B cell (primary cell): ENCODE measurements around the gene MCF2L. TPM values are rescaled to one million over a fixed set of nuclear protein-coding genes. Genes with fewer than 3 reads are reported as not detected.

ENCODE experiments used
- ATAC-seq: fragments of 200-7000 bp; cut with Tn5 transposase; one replicate; pipeline ENCODE4 v1.10.0; 2021; ENCODE audit warnings: low read depth, mild to moderate bottlenecking, moderate number of reproducible peaks, moderate library complexity
- CTCF ChIA-PET: fragments of 350-600 bp; sonication (Branson Sonifier 250); formaldehyde crosslinking; loops from one replicate; lab custom pipeline; 2021; ENCODE audit warnings: antibody characterized with exemption, inconsistent platforms; lab: Charles Lee
- POLR2A ChIA-PET: fragments of 350-600 bp; sonication (Branson Sonifier 250); formaldehyde crosslinking; loops from one replicate; lab custom pipeline; 2021; ENCODE audit warnings: antibody characterized with exemption; lab: Charles Lee
- DNase-seq: peaks from one replicate; pipeline ENCODE4 v3.0.0; 2013
- H2AFZ ChIP-seq: 2 replicates; pipeline ENCODE4 v1.6.1; 2012; ENCODE audit warnings: mild to moderate bottlenecking, low read depth, low read length; ENCODE audit not compliant: insufficient read depth, poor library complexity, severe bottlenecking
- H3K27ac ChIP-seq, 2 donors: 1 replicate in 1 of 2; 2 replicates in 1 of 2; pipeline ENCODE4 v1.5.1; 2012 to 2013; ENCODE audit warnings: low read length in 2 of 2, mild to moderate bottlenecking in 2 of 2, moderate library complexity in 1 of 2
- H3K27me3 ChIP-seq, 4 experiments: fragments of 200-600 bp in 1 of 4; sonication (generic) in 1 of 4; replicated peaks in 1 of 4; 1 replicate in 2 of 4; 2 replicates in 2 of 4; pipeline versions ENCODE4 v1.6.1 to v1.7.0; 2013 to 2016; ENCODE audit warnings: low read length in 3 of 4, mild to moderate bottlenecking in 2 of 4, mixed read lengths in 1 of 4, moderate library complexity in 1 of 4; ENCODE audit not compliant: insufficient read depth in 4 of 4, control insufficient read depth in 3 of 4; ENCODE audit errors: control extremely low read depth in 1 of 4
- H3K36me3 ChIP-seq, 2 experiments: replicated peaks in 1 of 2; 1 replicate in 1 of 2; 2 replicates in 1 of 2; pipeline versions ENCODE4 v1.6.1 to v1.7.1; 2013; ENCODE audit warnings: low read length in 1 of 2; ENCODE audit not compliant: insufficient read depth in 2 of 2, control insufficient read depth in 1 of 2; ENCODE audit errors: control extremely low read depth in 1 of 2, extremely low read depth in 1 of 2
- H3K4me1 ChIP-seq, 2 donors: fragments of 200-600 bp in 1 of 2; sonication (generic) in 1 of 2; 1 replicate in 1 of 2; 2 replicates in 1 of 2; pipeline versions ENCODE4 v1.5.1 to v1.6.1; 2013 to 2017; ENCODE audit warnings: low read length in 2 of 2; ENCODE audit not compliant: control insufficient read depth in 2 of 2, insufficient read depth in 2 of 2
- H3K4me2 ChIP-seq: replicated peaks from 2 replicates; pipeline ENCODE3; 2012; ENCODE audit warnings: mild to moderate bottlenecking, low read depth, low read length; ENCODE audit not compliant: poor library complexity, severe bottlenecking
- H3K4me3 ChIP-seq, 5 experiments: fragments of 200-600 bp in 1 of 5; sonication (generic) in 1 of 5; 1 replicate in 3 of 5; 2 replicates in 2 of 5; pipeline versions ENCODE4 v1.5.1 to v1.7.0; 2011 to 2016; ENCODE audit warnings: low read length in 4 of 5, mild to moderate bottlenecking in 4 of 5, low read depth in 2 of 5, control low read depth in 1 of 5, moderate library complexity in 1 of 5; ENCODE audit not compliant: insufficient read depth in 1 of 5; ENCODE audit errors: control extremely low read depth in 1 of 5, extremely low read depth in 1 of 5
- H3K79me2 ChIP-seq: fragments of 200-600 bp; sonication (generic); one replicate; pipeline ENCODE4 v1.6.0; 2016; ENCODE audit warnings: low read length; ENCODE audit not compliant: control insufficient read depth, insufficient read depth
- H3K9ac ChIP-seq: fragments of 200-600 bp; sonication (generic); 2 replicates; pipeline ENCODE4 v1.6.1; 2017; ENCODE audit warnings: mild to moderate bottlenecking, low read length, moderate library complexity
- H3K9me3 ChIP-seq, 3 donors: one replicate each; pipeline versions ENCODE4 v1.6.1 to v1.7.1; 2013; ENCODE audit warnings: low read length in 2 of 3; ENCODE audit not compliant: control insufficient read depth in 2 of 3, insufficient read depth in 1 of 3; ENCODE audit errors: control extremely low read depth in 1 of 3
- H4K20me1 ChIP-seq: 2 replicates; pipeline ENCODE4 v1.6.0; 2012; ENCODE audit warnings: mild to moderate bottlenecking, low read length; ENCODE audit not compliant: insufficient read depth, control insufficient read depth, poor library complexity, severe bottlenecking
- H3K27ac Mint-ChIP-seq: one replicate; pipeline ENCODE4 v1.8.0; 2021; ENCODE audit warnings: mixed read lengths
- H3K27me3 Mint-ChIP-seq: one replicate; pipeline ENCODE4 v1.8.0; 2021; ENCODE audit warnings: mixed read lengths
- H3K4me1 Mint-ChIP-seq: one replicate; pipeline ENCODE4 v1.8.0; 2021; ENCODE audit warnings: mixed read lengths
- H3K4me3 Mint-ChIP-seq: one replicate; pipeline ENCODE4 v1.8.0; 2021; ENCODE audit warnings: mixed read lengths
- H3K9me3 Mint-ChIP-seq: one replicate; pipeline ENCODE4 v1.8.0; 2022; ENCODE audit warnings: mixed read lengths; ENCODE audit not compliant: insufficient read depth
- EZH2 ChIP-seq: IDR thresholded peaks from 2 replicates; pipeline ENCODE4 v1.6.1; 2012; ENCODE audit warnings: borderline replicate concordance, low read depth, mild to moderate bottlenecking, moderate library complexity, low read length; ENCODE audit not compliant: insufficient read depth, poor library complexity, severe bottlenecking
- WGBS: methylation state at CpG from one replicate; pipeline ENCODE4 v1.1.5; 2013; ENCODE audit warnings: missing lambda C conversion rate; ENCODE audit not compliant: insufficient coverage; 5-methylcytosine and 5-hydroxymethylcytosine counted together
- intact Hi-C: fragments of 100-400 bp; cut with micrococcal nuclease; formaldehyde crosslinking; loops from one replicate; pipeline ENCODE4 v1.10.0; 2022
- polyA plus RNA-seq: library from polyadenylated mRNA; depleted of rRNA; stranded (reverse); fragments of >200 nt; gene quantifications from 2 replicates; pipeline ENCODE4 v1.2.3, GENCODE V29; 2012
- total RNA-seq, 2 donors: library from RNA; stranded (reverse); fragments of 120-200 nt in 1 of 2; gene quantifications; 1 replicate in 1 of 2; 2 replicates in 1 of 2; pipeline versions ENCODE4 v1.2.3 to v1.2.4, GENCODE V29; 2013 to 2022
- TF ChIP-seq, protein P1 (sequence below): fragments of 200-600 bp; IDR thresholded peaks from one replicate; pipeline ENCODE4 v1.8.0; 2022; ENCODE audit warnings: antibody characterized with exemption, mild to moderate bottlenecking

Gene MCF2L
- total and polyA plus RNA-seq, 2 donors (not counting 1 experiment from before 2014, with no cell fraction given) = 3.7 to 8.2 TPM

DNA sequence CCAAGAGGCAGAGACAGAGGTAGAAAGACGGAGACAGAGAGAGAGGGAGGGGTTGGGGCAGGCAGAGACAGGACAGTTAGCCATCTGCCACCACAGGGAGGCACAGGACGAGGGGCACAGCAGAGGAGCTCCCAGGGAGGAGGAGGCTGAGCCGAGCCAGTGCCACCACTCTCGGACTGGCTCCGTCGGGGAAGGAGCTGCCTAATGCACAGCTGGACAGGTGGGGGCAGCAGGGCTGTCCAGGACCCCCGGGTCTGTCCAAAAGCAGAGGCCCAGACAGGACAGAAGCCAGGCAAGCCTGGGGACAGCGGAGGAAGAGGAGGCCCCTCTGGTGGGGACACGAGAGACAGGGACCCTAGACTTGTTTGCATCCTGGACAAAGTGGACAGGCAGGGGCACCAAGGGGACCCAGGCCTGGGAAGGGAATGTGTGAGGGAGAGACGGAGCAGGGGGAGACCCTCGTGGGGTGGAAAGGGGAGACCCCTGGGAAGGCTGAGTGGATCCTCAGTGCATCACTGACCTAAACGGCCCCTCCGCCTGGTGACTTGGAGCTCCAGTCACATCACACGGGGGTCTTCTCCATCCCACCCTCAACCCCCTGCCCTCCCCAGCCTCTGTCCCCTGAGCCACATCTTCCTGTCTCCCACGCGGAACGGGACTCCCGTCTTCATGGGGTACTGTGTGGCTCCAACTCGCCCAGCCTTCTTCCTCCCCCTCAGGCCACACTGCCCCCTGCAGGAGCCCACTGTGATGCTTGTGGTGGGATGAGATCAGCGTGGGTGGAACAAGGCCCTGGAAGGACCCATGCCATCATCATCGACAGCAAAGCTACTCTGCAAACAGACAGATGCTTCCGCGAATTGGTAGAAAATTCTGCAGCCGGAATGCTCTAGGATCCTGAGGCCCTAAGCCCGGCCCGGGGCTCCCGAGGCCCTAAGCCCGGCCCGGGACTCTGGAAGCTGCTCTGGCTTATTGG is 154.5 kb downstream of the MCF2L start:
- Mint-ChIP-seq H3K4me3 (no peak overlapping the region), H3K4me1 (no peaks in the 10 kb centered on the region), H3K27me3 (peaks cover 25% of the 10 kb centered on the region), H3K27ac (no peak overlapping the region), H3K9me3 (no peaks in the 10 kb centered on the region)
- peaks cover 0 to 4% (median 3%) of the 10 kb centered on the region in 4 experiments for H3K27me3 ChIP-seq
- TF ChIP-seq, protein P1, sequence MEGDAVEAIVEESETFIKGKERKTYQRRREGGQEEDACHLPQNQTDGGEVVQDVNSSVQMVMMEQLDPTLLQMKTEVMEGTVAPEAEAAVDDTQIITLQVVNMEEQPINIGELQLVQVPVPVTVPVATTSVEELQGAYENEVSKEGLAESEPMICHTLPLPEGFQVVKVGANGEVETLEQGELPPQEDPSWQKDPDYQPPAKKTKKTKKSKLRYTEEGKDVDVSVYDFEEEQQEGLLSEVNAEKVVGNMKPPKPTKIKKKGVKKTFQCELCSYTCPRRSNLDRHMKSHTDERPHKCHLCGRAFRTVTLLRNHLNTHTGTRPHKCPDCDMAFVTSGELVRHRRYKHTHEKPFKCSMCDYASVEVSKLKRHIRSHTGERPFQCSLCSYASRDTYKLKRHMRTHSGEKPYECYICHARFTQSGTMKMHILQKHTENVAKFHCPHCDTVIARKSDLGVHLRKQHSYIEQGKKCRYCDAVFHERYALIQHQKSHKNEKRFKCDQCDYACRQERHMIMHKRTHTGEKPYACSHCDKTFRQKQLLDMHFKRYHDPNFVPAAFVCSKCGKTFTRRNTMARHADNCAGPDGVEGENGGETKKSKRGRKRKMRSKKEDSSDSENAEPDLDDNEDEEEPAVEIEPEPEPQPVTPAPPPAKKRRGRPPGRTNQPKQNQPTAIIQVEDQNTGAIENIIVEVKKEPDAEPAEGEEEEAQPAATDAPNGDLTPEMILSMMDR = no peak
- TF ChIP-seq EZH2 = no peak
- no peak overlapping the region for H3K4me3 ChIP-seq
- H3K36me3 ChIP-seq = no peaks in the 10 kb centered on the region
- no peaks in the 10 kb centered on the region for H3K4me1 ChIP-seq
- H2AFZ ChIP-seq = no peak overlapping the region
- intact Hi-C loops = no loop called here
- ChIA-PET POLR2A (no interaction called here), CTCF (no interaction called here)
- WGBS = 89% methylated on average over 26 of the region's 29 CpGs
- no peak for DNase-seq
- H3K79me2 ChIP-seq = no peaks in the 10 kb centered on the region
- H3K9ac ChIP-seq = no peak overlapping the region
- no peak overlapping the region for H3K27ac ChIP-seq
- H3K4me2 ChIP-seq = no peak overlapping the region
- H4K20me1 ChIP-seq = no peaks in the 10 kb centered on the region
- no peaks in the 10 kb centered on the region for H3K9me3 ChIP-seq
- no peak for ATAC-seq
